A673 (cell line): ENCODE data around the gene ERC1.

Experiments used
- EZH2 ChIP-seq: fragments of 200-600 bp; sonication (generic); IDR thresholded peaks from 2 replicates; pipeline ENCODE4 v1.6.1; 2017; ENCODE audit warnings: borderline replicate concordance, low read depth, mild to moderate bottlenecking, mixed read lengths, antibody characterized with exemption, low read length; ENCODE audit not compliant: poor library complexity, severe bottlenecking
- TF ChIP-seq, protein P1 (sequence below): fragments of 300-800, 200-600 bp; sonication (generic); conservative IDR thresholded peaks from 2 replicates; pipeline ENCODE4 v1.5.1; 2017; ENCODE audit warnings: low read depth, mild to moderate bottlenecking, antibody characterized with exemption, low read length, moderate library complexity, mixed read lengths

DNA sequence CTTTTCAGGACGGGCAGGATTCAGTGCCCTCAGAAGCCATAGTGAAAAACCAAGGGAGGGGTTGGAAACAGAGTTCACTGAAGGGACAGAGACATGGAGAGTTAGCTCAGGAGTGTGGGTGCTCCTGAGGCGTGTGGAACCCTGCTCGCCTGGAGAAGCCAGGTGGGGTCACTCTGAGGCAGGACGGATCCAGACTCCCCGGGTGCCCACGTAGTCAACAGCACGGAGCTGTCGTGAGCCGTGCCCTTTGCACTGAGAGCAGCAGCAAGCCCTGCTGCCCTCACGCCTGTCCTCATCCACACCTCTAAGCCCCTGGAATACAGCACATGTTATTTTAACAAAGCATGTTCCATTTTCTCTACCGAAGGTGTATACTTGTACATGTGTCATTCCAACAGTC lies 488.6 kb downstream of the ERC1 start:
- TF ChIP-seq, protein P1, sequence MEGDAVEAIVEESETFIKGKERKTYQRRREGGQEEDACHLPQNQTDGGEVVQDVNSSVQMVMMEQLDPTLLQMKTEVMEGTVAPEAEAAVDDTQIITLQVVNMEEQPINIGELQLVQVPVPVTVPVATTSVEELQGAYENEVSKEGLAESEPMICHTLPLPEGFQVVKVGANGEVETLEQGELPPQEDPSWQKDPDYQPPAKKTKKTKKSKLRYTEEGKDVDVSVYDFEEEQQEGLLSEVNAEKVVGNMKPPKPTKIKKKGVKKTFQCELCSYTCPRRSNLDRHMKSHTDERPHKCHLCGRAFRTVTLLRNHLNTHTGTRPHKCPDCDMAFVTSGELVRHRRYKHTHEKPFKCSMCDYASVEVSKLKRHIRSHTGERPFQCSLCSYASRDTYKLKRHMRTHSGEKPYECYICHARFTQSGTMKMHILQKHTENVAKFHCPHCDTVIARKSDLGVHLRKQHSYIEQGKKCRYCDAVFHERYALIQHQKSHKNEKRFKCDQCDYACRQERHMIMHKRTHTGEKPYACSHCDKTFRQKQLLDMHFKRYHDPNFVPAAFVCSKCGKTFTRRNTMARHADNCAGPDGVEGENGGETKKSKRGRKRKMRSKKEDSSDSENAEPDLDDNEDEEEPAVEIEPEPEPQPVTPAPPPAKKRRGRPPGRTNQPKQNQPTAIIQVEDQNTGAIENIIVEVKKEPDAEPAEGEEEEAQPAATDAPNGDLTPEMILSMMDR = no peak
- TF ChIP-seq EZH2 = no peak
